Rectal smooth muscle tissue (tissue), 1 donor: ENCODE measurements around the gene APLP1.
A peak's percentile ranks its signal among the peaks of the same experiment; 100 is the strongest.
"Not testable (repeated sequence)": the region's sequence is repeated elsewhere in the genome, so short reads cannot be mapped to it uniquely, and the experiment has no call there.

Experiments used
- H3K27ac ChIP-seq: one replicate; pipeline ENCODE4 v1.7.0; 2013; ENCODE audit warnings: low read depth, low read length, inconsistent platforms
- H3K27me3 ChIP-seq: one replicate; pipeline ENCODE4 v1.7.0; 2013; ENCODE audit warnings: low read length; ENCODE audit not compliant: control insufficient read depth, insufficient read depth
- H3K36me3 ChIP-seq: one replicate; pipeline ENCODE4 v1.7.0; 2013; ENCODE audit warnings: low read length; ENCODE audit not compliant: control insufficient read depth, insufficient read depth
- H3K4me1 ChIP-seq: one replicate; pipeline ENCODE4 v1.7.0; 2013; ENCODE audit warnings: low read length; ENCODE audit not compliant: control insufficient read depth, insufficient read depth
- H3K4me3 ChIP-seq: one replicate; pipeline ENCODE4 v1.7.0; 2013; ENCODE audit warnings: low read length
- H3K9ac ChIP-seq: one replicate; pipeline ENCODE4 v1.7.0; 2013; ENCODE audit warnings: low read length

APLP1 gene

GRCh38 chr19:35868172-35868822, at the start of gene APLP1:
Gene APLP1 (plus strand): TSS chr19:35868574. CDS start chr19:35868637, 63 bp downstream.
- Histone ChIP-seq H3K4me1 (peaks cover 3% of the 10 kb centered on the region), H3K9ac (no peak within 1 kb of the TSS), H3K36me3 (no peaks in the 10 kb centered on the region), H3K27me3 (peaks cover 11% of the 10 kb centered on the region), H3K27ac (no peak within 1 kb of the TSS), H3K4me3 (peak within 1 kb of the TSS; percentile 10)

GRCh38 chr19:35822579-35822978, 45.8 kb upstream of the APLP1 start:
- no peaks in the 10 kb centered on the region for H3K36me3 ChIP-seq
- H3K9ac ChIP-seq, result no peak overlapping the region
- H3K4me1 ChIP-seq, result no peaks in the 10 kb centered on the region
- H3K27me3 ChIP-seq, result no peaks in the 10 kb centered on the region
- H3K27ac ChIP-seq, result no peak overlapping the region
- H3K4me3 ChIP-seq, result no peak overlapping the region

GRCh38 chr19:35824150-35824549, 44.2 kb upstream of the APLP1 start:
- no peaks in the 10 kb centered on the region for H3K36me3 ChIP-seq
- no peaks in the 10 kb centered on the region for H3K27me3 ChIP-seq

GRCh38 chr19:35828692-35829301, 39.6 kb upstream of the APLP1 start:
- H3K4me3 ChIP-seq, result no peak overlapping the region
- no peak overlapping the region for H3K27ac ChIP-seq
- H3K4me1 ChIP-seq, result no peaks in the 10 kb centered on the region
- H3K27me3 ChIP-seq, result no peaks in the 10 kb centered on the region
- H3K36me3 ChIP-seq, result no peaks in the 10 kb centered on the region
- no peak overlapping the region for H3K9ac ChIP-seq

More at GRCh38 chr19:35824150-35824549, 44.2 kb upstream of the APLP1 start:
- H3K9ac ChIP-seq, result no peak overlapping the region
- H3K4me3 ChIP-seq, result no peak overlapping the region
- H3K4me1 ChIP-seq, result no peaks in the 10 kb centered on the region
- H3K27ac ChIP-seq, result no peak overlapping the region

- H3K9ac ChIP-seq, result no peak overlapping the region
- H3K27ac ChIP-seq, result no peak overlapping the region
- H3K27me3 ChIP-seq, result no peaks in the 10 kb centered on the region
- H3K4me3 ChIP-seq, result no peak overlapping the region
- no peaks in the 10 kb centered on the region for H3K4me1 ChIP-seq
- H3K36me3 ChIP-seq, result no peaks in the 10 kb centered on the region
Observed at GRCh38 chr19:35830986-35831385, 37.4 kb upstream of the APLP1 start.

- Histone ChIP-seq H3K36me3 (no peaks in the 10 kb centered on the region), H3K27ac (no peak overlapping the region), H3K27me3 (no peaks in the 10 kb centered on the region), H3K9ac (no peak overlapping the region), H3K4me3 (no peak overlapping the region), H3K4me1 (no peaks in the 10 kb centered on the region)
Observed at GRCh38 chr19:35832054-35832453, 36.3 kb upstream of the APLP1 start.

- Histone ChIP-seq H3K9ac (no peak overlapping the region), H3K27ac (no peak overlapping the region), H3K4me1 (no peaks in the 10 kb centered on the region), H3K27me3 (no peaks in the 10 kb centered on the region), H3K36me3 (no peaks in the 10 kb centered on the region), H3K4me3 (no peak overlapping the region)
Observed at GRCh38 chr19:35833972-35834371, 34.4 kb upstream of the APLP1 start.

GRCh38 chr19:35836096-35836495, 32.3 kb upstream of the APLP1 start:
- not testable (repeated sequence) for H3K27ac ChIP-seq, H3K9ac ChIP-seq, H3K4me1 ChIP-seq, H3K27me3 ChIP-seq, H3K36me3 ChIP-seq, H3K4me3 ChIP-seq

- H3K27me3 ChIP-seq, result peaks cover 26% of the 10 kb centered on the region
Observed at GRCh38 chr19:35841961-35842595, 26.3 kb upstream of the APLP1 start.

GRCh38 chr19:35842666-35843272, 25.6 kb upstream of the APLP1 start:
- Histone ChIP-seq H3K4me3 (no peak overlapping the region), H3K36me3 (no peaks in the 10 kb centered on the region), H3K4me1 (no peaks in the 10 kb centered on the region), H3K27me3 (peaks cover 26% of the 10 kb centered on the region), H3K9ac (no peak overlapping the region), H3K27ac (no peak overlapping the region)

More at GRCh38 chr19:35841961-35842595, 26.3 kb upstream of the APLP1 start:
- Histone ChIP-seq H3K36me3 (no peaks in the 10 kb centered on the region), H3K27ac (no peak overlapping the region), H3K9ac (no peak overlapping the region), H3K4me3 (no peak overlapping the region), H3K4me1 (no peaks in the 10 kb centered on the region)

- no peaks in the 10 kb centered on the region for H3K4me1 ChIP-seq
- no peak overlapping the region for H3K4me3 ChIP-seq
- no peak overlapping the region for H3K27ac ChIP-seq
- H3K36me3 ChIP-seq, result no peaks in the 10 kb centered on the region
- H3K27me3 ChIP-seq, result peaks cover 32% of the 10 kb centered on the region
- no peak overlapping the region for H3K9ac ChIP-seq
Observed at GRCh38 chr19:35843676-35844481, 24.5 kb upstream of the APLP1 start.
